KOPT-K1 (cell line): Measurements from ENCODE around the gene NPRL2.

Experiments used
- H3K27ac ChIP-seq: fragments of 200-600 bp; sonication (generic); 2 replicates; pipeline ENCODE4 v1.5.1; 2016; ENCODE audit warnings: antibody characterized with exemption, mild to moderate bottlenecking, low read depth, low read length; ENCODE audit not compliant: poor library complexity, severe bottlenecking
- H3K36me3 ChIP-seq: fragments of 200-600 bp; sonication (generic); 2 replicates; pipeline ENCODE4 v1.5.1; 2017; ENCODE audit warnings: antibody characterized with exemption, mild to moderate bottlenecking, low read length, moderate library complexity; ENCODE audit not compliant: insufficient read depth
- H3K9me3 ChIP-seq: fragments of 200-600 bp; sonication (generic); 2 replicates; pipeline ENCODE4 v1.5.1; 2017; ENCODE audit warnings: antibody characterized with exemption, low read length, mild to moderate bottlenecking; ENCODE audit not compliant: insufficient read depth, poor library complexity, severe bottlenecking

Gene NPRL2

GRCh38 chr3:50300681-50301254 is 49.8 kb downstream of the NPRL2 start:
- Histone ChIP-seq H3K36me3 (no peaks in the 10 kb centered on the region), H3K9me3 (no peaks in the 10 kb centered on the region), H3K27ac (no peak overlapping the region)

GRCh38 chr3:50299929-50300680 is 50.5 kb downstream of the NPRL2 start:
- no peaks in the 10 kb centered on the region for H3K9me3 ChIP-seq
- no peaks in the 10 kb centered on the region for H3K36me3 ChIP-seq
- H3K27ac ChIP-seq: peak overlapping the region; percentile 62

- Histone ChIP-seq H3K36me3 (no peaks in the 10 kb centered on the region), H3K9me3 (no peaks in the 10 kb centered on the region), H3K27ac (peak overlapping the region; percentile 62)
These were observed 51.0 kb downstream of the NPRL2 start for GRCh38 chr3:50299638-50299928.

- Histone ChIP-seq H3K36me3 (no peaks in the 10 kb centered on the region), H3K27ac (peak within 1 kb of the TSS; percentile 79), H3K9me3 (no peaks in the 10 kb centered on the region)
These were observed 51.5 kb downstream of the NPRL2 start, which contains the start of the genes HYAL3 and NAA80 for GRCh38 chr3:50298836-50299637. HYAL3 (minus strand) TSS chr3:50299405; CDS start chr3:50295602, 3,803 bp downstream. NAA80 (minus strand) TSS chr3:50299405; CDS start chr3:50297463, 1,942 bp downstream.

GRCh38 chr3:50297896-50298725 is 52.5 kb downstream of the NPRL2 start:
- no peaks in the 10 kb centered on the region for H3K9me3 ChIP-seq
- no peaks in the 10 kb centered on the region for H3K36me3 ChIP-seq
- peak overlapping the region; percentile 79 for H3K27ac ChIP-seq

- no peak overlapping the region for H3K27ac ChIP-seq
- H3K36me3 ChIP-seq: no peaks in the 10 kb centered on the region
- H3K9me3 ChIP-seq: no peaks in the 10 kb centered on the region
These were observed 53.2 kb downstream of the NPRL2 start for GRCh38 chr3:50297384-50297775.
